HEK293 (cell line): ENCODE measurements around the gene CLEC16A.
A peak's percentile ranks its signal among the peaks of the same experiment; 100 is the strongest.

Experiments
- HOXC10 ChIP-seq: sonication (generic); formaldehyde crosslinking; IDR thresholded peaks from 2 replicates; pipeline ENCODE4 v1.8.1; 2023; ENCODE audit warnings: mild to moderate bottlenecking, missing genetic modification reagents
- HOXD13 ChIP-seq: sonication (generic); formaldehyde crosslinking; IDR thresholded peaks from 2 replicates; pipeline ENCODE4 v1.8.0; 2022; ENCODE audit warnings: missing genetic modification reagents, borderline replicate concordance
- IKZF3 ChIP-seq: fragments of 450-650 bp; IDR thresholded peaks from 2 replicates; pipeline ENCODE4 v1.5.0; 2018; ENCODE audit warnings: missing biosample characterization, mild to moderate bottlenecking, missing genetic modification characterization, moderate library complexity
- KLF9 ChIP-seq: fragments of 450-650 bp; formaldehyde crosslinking; IDR thresholded peaks from 2 replicates; pipeline ENCODE4 v1.5.1; 2016; ENCODE audit warnings: missing biosample characterization, missing genetic modification characterization, low read depth
- PBX3 ChIP-seq: sonication (generic); formaldehyde crosslinking; IDR thresholded peaks from 2 replicates; pipeline ENCODE4 v1.8.1; 2022; ENCODE audit warnings: mild to moderate bottlenecking, moderate library complexity, missing genetic modification reagents
- PRDM4 ChIP-seq: fragments of 450-650 bp; formaldehyde crosslinking; IDR thresholded peaks from 2 replicates; pipeline ENCODE4 v1.5.1; 2017; ENCODE audit warnings: missing biosample characterization, missing genetic modification characterization
- SALL2 ChIP-seq: fragments of 450-650 bp; formaldehyde crosslinking; IDR thresholded peaks from 2 replicates; pipeline ENCODE4 v1.5.0; 2017; ENCODE audit warnings: missing biosample characterization, mild to moderate bottlenecking, missing genetic modification characterization, borderline replicate concordance
- ZBTB10 ChIP-seq: fragments of 450-650 bp; formaldehyde crosslinking; IDR thresholded peaks from 2 replicates; pipeline ENCODE4 v1.5.1; 2016; ENCODE audit warnings: missing biosample characterization, missing genetic modification characterization
- ZBTB11 ChIP-seq: fragments of 450-650 bp; formaldehyde crosslinking; conservative IDR thresholded peaks from 2 replicates; pipeline ENCODE4 v1.5.1; 2016; ENCODE audit warnings: low read depth, missing biosample characterization, missing genetic modification characterization
- ZFP41 ChIP-seq: fragments of 450-650 bp; formaldehyde crosslinking; IDR thresholded peaks from 2 replicates; pipeline ENCODE4 v1.5.1; 2016; ENCODE audit warnings: missing biosample characterization, missing genetic modification characterization, borderline replicate concordance
- ZNF148 ChIP-seq: fragments of 450-650 bp; formaldehyde crosslinking; IDR thresholded peaks from 2 replicates; pipeline ENCODE4 v1.5.0; 2017; ENCODE audit warnings: missing biosample characterization, missing genetic modification characterization, borderline replicate concordance
- ZNF169 ChIP-seq: fragments of 450-650 bp; formaldehyde crosslinking; IDR thresholded peaks from 2 replicates; pipeline ENCODE4 v1.5.1; 2016; ENCODE audit warnings: missing biosample characterization, missing genetic modification characterization
- ZNF324 ChIP-seq: fragments of 450-650 bp; formaldehyde crosslinking; IDR thresholded peaks from 2 replicates; pipeline ENCODE4 v1.5.1; 2016; ENCODE audit warnings: missing biosample characterization, missing genetic modification characterization
- ZNF433 ChIP-seq: fragments of 450-650 bp; formaldehyde crosslinking; IDR thresholded peaks from 2 replicates; pipeline ENCODE4 v1.5.1; 2016; ENCODE audit warnings: missing biosample characterization, missing genetic modification characterization, low read depth
- ZNF449 ChIP-seq: fragments of 450-650 bp; formaldehyde crosslinking; IDR thresholded peaks from 2 replicates; pipeline ENCODE4 v1.5.1; 2017; ENCODE audit warnings: missing biosample characterization, mild to moderate bottlenecking, missing genetic modification characterization, moderate library complexity
- ZNF501 ChIP-seq: fragments of 450-650 bp; formaldehyde crosslinking; IDR thresholded peaks from 2 replicates; pipeline ENCODE4 v1.5.1; 2016; ENCODE audit warnings: missing biosample characterization, missing genetic modification characterization
- ZNF548 ChIP-seq: fragments of 450-650 bp; formaldehyde crosslinking; IDR thresholded peaks from 2 replicates; pipeline ENCODE4 v1.5.1; 2016; ENCODE audit warnings: missing biosample characterization, missing genetic modification characterization
- ZNF555 ChIP-seq: fragments of 450-650 bp; formaldehyde crosslinking; conservative IDR thresholded peaks from 2 replicates; pipeline ENCODE4 v1.5.1; 2017; ENCODE audit warnings: missing biosample characterization, mild to moderate bottlenecking, missing genetic modification characterization, inconsistent platforms
- ZNF658 ChIP-seq: fragments of 450-650 bp; formaldehyde crosslinking; IDR thresholded peaks from 2 replicates; pipeline ENCODE4; 2016; ENCODE audit warnings: missing biosample characterization, missing genetic modification characterization
- ZNF660 ChIP-seq: fragments of 450-650 bp; IDR thresholded peaks from 2 replicates; pipeline ENCODE4 v1.5.1; 2018; ENCODE audit warnings: missing biosample characterization, mild to moderate bottlenecking, missing genetic modification characterization
- ZNF701 ChIP-seq: fragments of 450-650 bp; formaldehyde crosslinking; IDR thresholded peaks from 2 replicates; pipeline ENCODE4 v1.5.1; 2016; ENCODE audit warnings: missing biosample characterization, missing genetic modification characterization
- ZNF747 ChIP-seq: fragments of 450-650 bp; formaldehyde crosslinking; IDR thresholded peaks from 2 replicates; pipeline ENCODE4 v1.5.1; 2016; ENCODE audit warnings: missing biosample characterization, missing genetic modification characterization
- ZNF76 ChIP-seq: fragments of 450-650 bp; formaldehyde crosslinking; IDR thresholded peaks from 2 replicates; pipeline ENCODE4; 2016; ENCODE audit warnings: low read depth, missing biosample characterization, missing genetic modification characterization, borderline replicate concordance
- ZSCAN30 ChIP-seq: fragments of 450-650 bp; IDR thresholded peaks from 2 replicates; pipeline ENCODE4 v1.5.1; 2018; ENCODE audit warnings: missing biosample characterization, mild to moderate bottlenecking, missing genetic modification characterization, moderate library complexity

Gene CLEC16A

GRCh38 chr16:10918294-10919002 lies 25.9 kb upstream of the CLEC16A start (continued):
- TF ChIP-seq ZNF148 (tag by site-specific recombination) = no peak
- no peak for TF ChIP-seq ZNF169 (tag by site-specific recombination)
- TF ChIP-seq ZNF701 (tag by site-specific recombination) = no peak
- TF ChIP-seq ZNF747 (tag by site-specific recombination) = no peak
- TF ChIP-seq ZBTB10 (tag by site-specific recombination) = no peak
- no peak for TF ChIP-seq ZNF449
- TF ChIP-seq PRDM4 (tag by site-specific recombination) = no peak
- TF ChIP-seq ZNF548 (tag by site-specific recombination) = no peak
- no peak for TF ChIP-seq ZNF433 (tag by site-specific recombination)
- TF ChIP-seq ZNF324 (tag by site-specific recombination) = no peak
- TF ChIP-seq PBX3 (CRISPR knock-in tag) = no peak
- peak; percentile 46; the same call in 1 of the 2 replicates for TF ChIP-seq ZSCAN30 (tag by site-specific recombination)
- no peak for TF ChIP-seq ZBTB11 (tag by site-specific recombination)
- peak; percentile 54; the same call in 1 of the 2 replicates for TF ChIP-seq ZNF660 (tag by site-specific recombination)
- no peak for TF ChIP-seq SALL2 (tag by site-specific recombination)
- peak; percentile 43; the same call in 1 of the 2 replicates for TF ChIP-seq IKZF3 (tag by site-specific recombination)
- no peak for TF ChIP-seq ZNF501 (tag by site-specific recombination)
- no peak for TF ChIP-seq ZNF76 (tag by site-specific recombination)
- no peak for TF ChIP-seq HOXD13 (CRISPR knock-in tag)
- no peak for TF ChIP-seq HOXC10
- TF ChIP-seq ZFP41 (tag by site-specific recombination) = no peak
- no peak for TF ChIP-seq ZNF658 (tag by site-specific recombination)
- no peak for TF ChIP-seq KLF9
- no peak for TF ChIP-seq ZNF555
